Ovary (tissue), 3 donors: ENCODE data around the gene LIMS2.

Experiments used
- POLR2A ChIP-seq: fragments of 450-650 bp; IDR thresholded peaks from one replicate; pipeline ENCODE4 v1.6.1; 2017; ENCODE audit warnings: antibody characterized with exemption, mild to moderate bottlenecking, moderate library complexity
- TF ChIP-seq, protein P1 (sequence below), 3 donors: fragments of 450-650 bp in 2 of 3; fragments of 200-600 bp in 1 of 3; IDR thresholded peaks; one replicate each; pipeline versions ENCODE4 v1.5.1 to v1.8.0; 2016 to 2022; ENCODE audit warnings: antibody characterized with exemption in 3 of 3, mild to moderate bottlenecking in 1 of 3
- donor health status: DM: no; HTN: no; CAD: no.

DNA sequence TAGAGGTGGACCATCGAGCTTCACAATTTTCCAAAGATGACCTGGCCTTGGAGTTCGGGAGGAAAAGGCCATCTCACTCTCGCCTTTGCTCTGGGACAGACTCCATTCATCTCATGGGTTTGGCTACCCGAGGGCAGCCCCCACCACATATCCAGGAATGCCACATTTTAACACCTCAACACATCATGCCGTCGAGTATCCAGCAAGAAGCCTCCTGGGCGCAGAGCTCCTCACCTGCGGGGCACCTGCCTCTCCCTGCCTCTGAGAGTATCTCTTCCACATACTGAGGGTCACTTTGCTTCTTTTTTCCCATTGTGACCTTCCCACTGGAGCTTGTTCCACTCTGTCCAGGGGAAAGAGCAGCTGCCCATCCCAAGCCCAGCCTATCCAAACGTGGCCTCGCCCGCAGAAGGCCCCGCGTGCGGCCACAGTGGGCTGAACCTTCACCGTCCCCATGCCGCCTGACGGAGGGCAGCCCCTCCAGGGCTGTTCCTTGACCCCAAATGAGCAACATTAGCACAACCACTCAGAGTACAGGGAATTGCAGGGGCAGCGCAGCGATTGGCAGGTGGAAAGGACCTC lies 5.5 kb upstream of the LIMS2 start:
- TF ChIP-seq, protein P1, sequence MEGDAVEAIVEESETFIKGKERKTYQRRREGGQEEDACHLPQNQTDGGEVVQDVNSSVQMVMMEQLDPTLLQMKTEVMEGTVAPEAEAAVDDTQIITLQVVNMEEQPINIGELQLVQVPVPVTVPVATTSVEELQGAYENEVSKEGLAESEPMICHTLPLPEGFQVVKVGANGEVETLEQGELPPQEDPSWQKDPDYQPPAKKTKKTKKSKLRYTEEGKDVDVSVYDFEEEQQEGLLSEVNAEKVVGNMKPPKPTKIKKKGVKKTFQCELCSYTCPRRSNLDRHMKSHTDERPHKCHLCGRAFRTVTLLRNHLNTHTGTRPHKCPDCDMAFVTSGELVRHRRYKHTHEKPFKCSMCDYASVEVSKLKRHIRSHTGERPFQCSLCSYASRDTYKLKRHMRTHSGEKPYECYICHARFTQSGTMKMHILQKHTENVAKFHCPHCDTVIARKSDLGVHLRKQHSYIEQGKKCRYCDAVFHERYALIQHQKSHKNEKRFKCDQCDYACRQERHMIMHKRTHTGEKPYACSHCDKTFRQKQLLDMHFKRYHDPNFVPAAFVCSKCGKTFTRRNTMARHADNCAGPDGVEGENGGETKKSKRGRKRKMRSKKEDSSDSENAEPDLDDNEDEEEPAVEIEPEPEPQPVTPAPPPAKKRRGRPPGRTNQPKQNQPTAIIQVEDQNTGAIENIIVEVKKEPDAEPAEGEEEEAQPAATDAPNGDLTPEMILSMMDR (IDR thresholded peaks at IDR 0.05), result no peak
- no peak for TF ChIP-seq POLR2A
